WTC11 (cell line): Measurements from ENCODE around the gene PDZRN3.

ENCODE experiments used
- ATF2 ChIP-seq: sonication (generic); formaldehyde crosslinking; IDR thresholded peaks from 2 replicates; pipeline ENCODE4 v1.8.1; 2022; ENCODE audit warnings: low read depth, missing genetic modification reagents, borderline replicate concordance
- CTCF ChIP-seq: fragments of 200-600 bp; IDR thresholded peaks from 2 replicates; pipeline ENCODE4 v1.8.0; 2022; ENCODE audit warnings: antibody characterized with exemption
- ESRRA ChIP-seq: sonication (generic); formaldehyde crosslinking; IDR thresholded peaks from 2 replicates; pipeline ENCODE4 v1.8.1; 2022; ENCODE audit warnings: mild to moderate bottlenecking, missing genetic modification reagents, borderline replicate concordance
- MLX ChIP-seq: sonication (generic); formaldehyde crosslinking; IDR thresholded peaks from 2 replicates; pipeline ENCODE4 v1.8.1; 2023; ENCODE audit warnings: mild to moderate bottlenecking, missing genetic modification reagents, moderate library complexity
- TCF7 ChIP-seq: sonication (generic); formaldehyde crosslinking; IDR thresholded peaks from 2 replicates; pipeline ENCODE4 v1.8.0; 2022; ENCODE audit warnings: mild to moderate bottlenecking, low read depth, missing genetic modification reagents, moderate library complexity
- USF1 ChIP-seq: sonication (generic); formaldehyde crosslinking; IDR thresholded peaks from 2 replicates; pipeline ENCODE4 v1.8.0; 2022; ENCODE audit warnings: mild to moderate bottlenecking, missing genetic modification reagents
- ZSCAN18 ChIP-seq: fragments of 250-450 bp; sonication (Bioruptor Pico); IDR thresholded peaks from 2 replicates; pipeline ENCODE4 v2.1.2; 2022; ENCODE audit warnings: mild to moderate bottlenecking, moderate library complexity

GRCh38 chr3:73520931-73521461, 103.7 kb downstream of the PDZRN3 start:
- TF ChIP-seq CTCF (no peak), ZSCAN18 (CRISPR knock-in tag) (no peak), USF1 (CRISPR knock-in tag) (no peak), MLX (CRISPR knock-in tag) (no peak), ESRRA (CRISPR knock-in tag) (no peak), TCF7 (CRISPR knock-in tag) (no peak), ATF2 (CRISPR knock-in tag) (no peak)
